Fibroblast of upper back skin (primary cell): ENCODE data around the gene CENPQ.
"Not testable (repeated sequence)": the region's sequence is repeated elsewhere in the genome, so short reads cannot be mapped to it uniquely, and the experiment has no call there.

Source experiments
- DNase-seq: peaks from one replicate; pipeline ENCODE4 v3.0.0-alpha.2; 2013

CENPQ gene, protein sequence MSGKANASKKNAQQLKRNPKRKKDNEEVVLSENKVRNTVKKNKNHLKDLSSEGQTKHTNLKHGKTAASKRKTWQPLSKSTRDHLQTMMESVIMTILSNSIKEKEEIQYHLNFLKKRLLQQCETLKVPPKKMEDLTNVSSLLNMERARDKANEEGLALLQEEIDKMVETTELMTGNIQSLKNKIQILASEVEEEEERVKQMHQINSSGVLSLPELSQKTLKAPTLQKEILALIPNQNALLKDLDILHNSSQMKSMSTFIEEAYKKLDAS

GRCh38 chr6:49462927-49463611, at the start of gene CENPQ, which contains the start of gene MMUT:
Gene CENPQ (plus strand): TSS chr6:49463370. CDS start chr6:49470177, 6,807 bp downstream.
Gene MMUT (minus strand): TSS chr6:49463253. CDS start chr6:49459466, 3,787 bp downstream.
- peak; percentile 93 for DNase-seq

DNA sequence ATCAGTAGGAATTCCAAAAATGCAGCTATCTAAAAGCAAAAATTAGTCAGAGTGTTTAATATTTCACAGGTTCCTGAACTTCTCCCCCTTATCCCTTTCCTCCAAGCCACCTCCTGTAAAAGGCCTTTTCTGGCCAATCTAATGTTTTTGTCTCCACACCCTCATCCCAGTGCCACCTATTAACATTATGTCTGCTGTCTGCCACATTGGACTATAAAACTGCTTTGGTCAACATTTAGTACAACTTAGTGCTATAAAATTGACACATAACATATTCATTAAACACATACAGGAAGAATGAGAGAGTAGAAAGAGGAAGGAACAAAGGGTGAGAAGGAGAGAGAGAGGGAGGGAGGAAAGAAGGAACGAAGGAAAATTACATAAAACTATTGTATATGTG, 47.8 kb upstream of the CENPQ start:
- no peak for DNase-seq

GRCh38 chr6:49416195-49416594, 47.0 kb upstream of the CENPQ start:
- DNase-seq: no peak

DNA sequence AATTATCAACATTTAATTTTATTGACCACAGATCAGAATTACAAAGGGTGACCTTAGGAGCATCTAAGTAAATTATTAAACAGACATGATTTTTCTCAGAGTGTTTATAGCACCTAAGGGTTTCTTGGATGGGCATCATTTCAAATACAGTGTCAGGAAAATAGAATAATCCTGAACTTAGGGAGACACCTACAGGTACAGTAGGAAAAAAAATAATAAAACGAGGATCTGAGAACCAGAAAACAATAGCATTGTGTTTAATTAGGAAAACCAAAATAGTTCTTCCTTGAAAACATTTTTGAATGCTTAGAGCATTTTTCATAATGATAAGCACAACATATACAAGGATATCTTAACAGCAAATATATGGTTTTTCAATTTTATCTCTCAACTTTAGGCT, 39.4 kb upstream of the CENPQ start:
- DNase-seq: peak; percentile 12

GRCh38 chr6:49430187-49430586, 33.0 kb upstream of the CENPQ start:
- peak; percentile 5 for DNase-seq

- no peak for DNase-seq
Observed at GRCh38 chr6:49430866-49431265, 32.3 kb upstream of the CENPQ start.

GRCh38 chr6:49453221-49453620, 9.9 kb upstream of the CENPQ start:
- no peak for DNase-seq

- DNase-seq: no peak
Observed at GRCh38 chr6:49454787-49455709, 8.1 kb upstream of the CENPQ start.

GRCh38 chr6:49457771-49458170, 5.4 kb upstream of the CENPQ start:
- peak; percentile 53 for DNase-seq

GRCh38 chr6:49462071-49462470, 1.1 kb upstream of the CENPQ start:
- DNase-seq: no peak

DNA sequence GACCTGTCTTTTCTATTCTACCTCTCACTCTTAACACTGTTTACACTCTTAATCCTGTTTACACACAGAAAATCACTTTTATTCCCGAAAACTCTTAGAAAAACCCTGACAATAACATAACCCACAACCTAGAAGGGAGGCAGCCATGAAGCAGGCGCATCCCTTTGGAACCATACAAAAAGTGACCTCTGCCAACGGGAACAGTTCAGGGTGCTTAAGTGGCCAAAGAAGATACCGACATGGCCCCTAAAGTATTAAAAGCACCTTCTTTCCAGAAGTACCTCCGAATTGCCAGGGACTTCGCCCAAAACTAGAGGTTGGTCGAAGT, 607 bp upstream of the CENPQ start:
- no peak for DNase-seq

DNA sequence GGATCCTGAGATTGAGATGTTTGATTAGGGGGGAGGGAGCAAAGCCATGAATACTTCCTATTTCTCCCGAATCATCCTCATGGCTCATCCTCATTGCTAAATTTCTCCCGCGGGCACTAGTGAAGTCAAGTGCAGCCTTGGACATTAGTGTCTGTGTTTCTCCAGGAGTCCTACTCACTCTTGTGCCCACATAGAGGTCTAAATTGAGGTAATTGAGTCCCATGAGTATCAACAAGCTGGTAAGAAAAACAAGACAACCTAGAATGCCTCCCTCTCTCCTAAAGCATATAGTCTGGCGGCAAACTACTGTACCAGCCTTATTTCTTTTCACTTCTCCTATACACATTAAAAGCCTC, 420 bp downstream of the CENPQ start:
- DNase-seq: no peak

DNA sequence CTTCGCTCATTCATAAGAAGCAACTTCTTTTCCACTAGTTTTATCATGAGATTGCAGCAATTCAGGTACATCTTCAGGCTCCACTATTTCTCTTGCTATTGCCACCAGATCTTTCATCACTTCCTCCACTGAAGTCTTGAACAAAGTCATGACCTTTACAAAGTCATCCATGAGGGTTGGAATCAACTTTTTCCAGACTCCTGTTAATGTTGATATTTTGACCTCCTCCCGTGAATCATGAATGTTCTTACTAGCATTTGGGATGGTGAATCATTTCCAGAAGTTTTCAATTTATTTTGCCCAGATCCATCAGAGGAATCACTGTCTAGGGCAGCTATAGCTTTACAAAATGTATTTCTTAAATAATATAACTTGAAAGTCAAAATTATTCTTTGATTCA, 1.5 kb downstream of the CENPQ start:
- no peak for DNase-seq

DNA sequence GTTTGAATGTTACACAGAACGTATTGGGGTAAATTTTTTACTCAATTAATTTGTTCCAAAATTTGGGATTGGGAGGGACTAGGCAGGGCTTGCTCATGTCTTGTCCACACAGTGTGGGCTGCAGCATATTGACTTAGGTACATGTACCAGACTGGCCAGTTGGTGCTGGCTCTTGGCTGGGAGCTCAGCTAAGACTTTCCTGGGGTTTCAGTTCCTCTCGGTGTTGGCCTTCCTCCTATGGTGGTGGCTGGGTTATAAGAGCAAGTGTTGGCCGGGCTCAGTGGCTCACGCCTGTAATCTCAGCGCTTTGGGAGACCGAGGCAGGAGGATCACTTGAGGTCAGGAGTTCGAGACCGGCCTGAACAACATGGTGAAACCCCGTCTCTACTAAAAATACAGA, 4.9 kb downstream of the CENPQ start:
- DNase-seq: no peak

DNA sequence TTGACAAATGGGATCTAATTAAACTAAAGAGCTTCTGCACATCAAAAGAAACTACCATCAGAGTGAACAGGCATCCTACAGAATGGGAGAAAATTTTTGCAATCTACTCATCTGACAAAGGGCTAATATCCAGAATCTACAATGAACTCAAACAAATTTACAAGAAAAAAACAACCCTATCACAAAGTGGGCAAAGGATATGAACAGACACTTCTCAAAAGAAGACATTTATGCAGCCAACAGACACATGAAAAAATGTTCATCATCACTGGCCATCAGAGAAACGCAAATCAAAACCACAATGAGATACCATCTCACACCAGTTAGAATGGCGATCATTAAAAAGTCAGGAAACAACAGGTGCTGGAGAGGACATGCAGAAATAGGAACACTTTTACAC, 13.4 kb downstream of the CENPQ start:
- DNase-seq: not testable (repeated sequence)

GRCh38 chr6:49479308-49479970, 16.3 kb downstream of the CENPQ start:
- DNase-seq: no peak

DNA sequence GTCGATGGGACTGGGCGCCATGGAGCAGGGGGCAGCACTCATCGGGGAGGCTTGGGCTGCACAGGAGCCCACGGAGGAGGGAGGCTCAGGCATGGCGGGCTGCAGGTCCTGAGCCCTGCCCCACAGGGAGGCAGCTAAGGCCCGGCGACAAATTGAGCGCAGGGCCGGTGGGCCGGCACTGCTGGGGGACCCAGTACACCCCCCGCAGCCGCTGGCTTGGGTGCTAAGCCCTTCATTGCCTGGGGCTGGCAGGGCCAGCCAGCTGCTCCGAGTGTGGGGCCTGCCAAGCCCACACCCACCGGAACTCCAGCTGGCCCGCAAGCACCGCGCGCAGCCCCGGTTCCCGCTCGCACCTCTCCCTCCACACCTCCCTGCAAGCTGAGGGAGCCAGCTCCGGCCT, 18.7 kb downstream of the CENPQ start:
- DNase-seq: not testable (repeated sequence)

- DNase-seq: not testable (repeated sequence)
Observed at GRCh38 chr6:49483380-49483779, 20.2 kb downstream of the CENPQ start.

DNA sequence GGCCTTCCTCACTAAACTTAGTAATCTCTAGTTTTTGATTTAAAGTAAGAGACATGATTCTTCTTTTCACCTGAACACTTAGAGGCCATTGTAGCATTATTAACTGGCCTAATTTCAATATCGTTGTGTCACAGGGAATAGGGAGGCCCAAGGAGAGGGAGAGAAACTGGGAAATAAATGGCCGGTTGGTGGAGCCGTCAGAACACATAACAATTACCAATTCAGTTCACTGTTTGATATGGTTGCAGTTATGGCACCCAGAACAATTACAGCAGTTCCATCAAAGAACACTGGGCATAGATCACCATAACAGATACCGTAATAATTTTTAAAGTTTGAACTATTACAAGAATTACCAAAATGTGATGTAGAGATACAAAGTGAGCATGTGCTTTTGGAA, 27.5 kb downstream of the CENPQ start:
- no peak for DNase-seq

DNA sequence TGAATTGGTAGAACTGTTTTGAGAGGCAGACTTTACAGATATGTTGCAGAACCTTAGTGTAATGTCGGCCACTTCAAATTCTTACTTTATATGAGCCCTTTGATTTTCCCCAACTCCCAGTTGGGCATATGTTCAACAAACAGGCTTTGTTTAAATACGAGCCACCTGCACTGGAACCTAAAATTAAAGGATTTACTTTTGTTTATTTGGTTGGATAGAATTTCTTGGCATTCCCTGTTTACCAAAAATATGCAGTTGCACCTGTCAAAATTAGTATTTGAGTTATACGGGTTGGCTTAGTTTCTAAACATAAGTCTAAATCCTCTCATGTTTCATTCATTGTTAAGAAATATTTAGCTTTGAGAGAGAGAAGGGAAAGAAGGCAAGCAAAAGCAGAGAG, 34.1 kb downstream of the CENPQ start:
- no peak for DNase-seq

DNA sequence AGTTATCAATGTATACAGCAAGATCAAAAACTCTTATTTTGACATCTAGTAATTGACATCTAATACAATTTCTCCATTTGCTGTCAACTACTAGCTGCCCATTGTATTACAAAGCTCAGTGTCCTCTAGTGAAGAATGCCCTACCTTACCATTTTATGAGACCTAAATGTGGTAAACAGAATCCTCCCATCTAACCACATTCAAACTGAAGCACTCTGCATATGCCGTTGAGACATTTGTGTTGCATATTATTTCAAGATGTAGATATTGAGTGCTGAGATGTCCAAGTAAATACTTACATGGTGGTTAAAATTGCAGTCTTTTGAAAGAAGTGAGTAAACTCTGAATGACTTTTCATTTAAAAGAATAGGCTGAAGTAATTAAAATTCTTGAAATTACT, 36.0 kb downstream of the CENPQ start:
- no peak for DNase-seq

DNA sequence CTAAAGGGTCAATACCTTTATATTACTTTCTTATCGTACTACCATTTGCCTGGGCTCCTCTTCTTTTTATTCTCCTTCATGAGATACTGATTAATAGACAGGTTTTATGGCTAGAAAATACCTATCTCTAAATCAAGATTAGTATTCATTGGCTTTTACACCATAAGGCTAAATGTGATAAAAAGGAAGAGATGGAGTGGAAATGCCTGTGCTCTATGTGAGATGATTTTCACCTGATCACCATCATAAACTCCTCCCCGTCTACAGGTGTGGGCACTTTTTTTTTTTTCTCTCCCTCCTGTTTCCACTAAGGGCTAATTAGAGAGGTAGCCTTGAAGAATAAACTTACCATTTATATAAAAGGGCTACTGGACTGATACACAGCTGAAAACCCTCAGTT, 36.5 kb downstream of the CENPQ start, which contains the start of gene GLYATL3:
GLYATL3 (plus strand) TSS at position 301 of the 400 bp plus-strand sequence. CDS start 12,068 bp downstream, outside the sequence.
- DNase-seq: no peak

GRCh38 chr6:49504666-49505065, 41.5 kb downstream of the CENPQ start:
- DNase-seq: no peak
